Measurements from ENCODE around the gene DENND1A. TPM values are rescaled to one million over a fixed set of nuclear protein-coding genes. Genes with fewer than 3 reads are reported as not detected.

DENND1A gene
- total RNA-seq, 1 donor from 2014 or later: 37.3 TPM

- Histone ChIP-seq H3K9me3 (peaks cover 0 to under 1% of the 10 kb centered on the region in 2 donors), H3K36me3 (peaks cover 0 to 5% of the 10 kb centered on the region in 2 donors), H3K4me1 (peaks cover 0 to 3% of the 10 kb centered on the region in 2 donors), H3K27me3 (no peaks in the 10 kb centered on the region), H3K27ac (no peak overlapping the region), H3K4me3 (no peak overlapping the region)
- no peak for TF ChIP-seq CTCF (IDR thresholded peaks at IDR 0.05)
- no peak for DNase-seq (ENCODE audit: low spot score in 2 of 2)
- intact Hi-C loops (cut with DNase I): no loop called here
These were observed 251.0 kb downstream of the DENND1A start for GRCh38 chr9:123678878-123679329.

GRCh38 chr9:123678038-123678877 lies 251.7 kb downstream of the DENND1A start:
- DNase-seq (ENCODE audit: low spot score in 2 of 2): no peak

DNA sequence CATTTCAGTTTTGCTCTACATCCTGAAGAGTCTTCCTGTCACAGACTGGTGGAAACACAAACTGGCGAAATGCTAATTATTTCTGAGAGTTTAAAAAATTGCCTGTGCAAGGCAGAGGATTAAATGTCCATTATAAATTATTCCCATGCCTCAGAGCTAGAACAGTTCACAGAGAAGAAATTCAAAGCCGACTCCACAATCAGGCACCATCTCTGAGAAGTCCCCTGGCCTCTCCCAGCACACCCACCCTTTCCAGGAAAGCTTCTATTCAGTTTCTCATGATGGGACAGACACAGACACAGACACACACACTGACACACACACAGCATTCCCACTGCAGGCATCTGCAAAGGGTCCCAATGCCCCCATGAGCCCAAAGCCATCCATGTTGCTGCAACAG lies 253.1 kb downstream of the DENND1A start:
- Histone ChIP-seq H3K4me3 (no peak overlapping the region), H3K36me3 (peaks cover 0 to 5% of the 10 kb centered on the region in 2 donors), H3K27me3 (no peaks in the 10 kb centered on the region), H3K9me3 (peaks cover 0 to 3% of the 10 kb centered on the region in 2 donors), H3K4me1 (peaks cover 0 to 3% of the 10 kb centered on the region in 2 donors), H3K27ac (no peak overlapping the region)
- DNase-seq (ENCODE audit: low spot score in 2 of 2): no peak
- intact Hi-C loops (cut with DNase I): no loop called here
- TF ChIP-seq CTCF (IDR thresholded peaks at IDR 0.05): no peak

More at GRCh38 chr9:123678038-123678877, 251.7 kb downstream of the DENND1A start:
- H3K27ac ChIP-seq: no peak overlapping the region
- peaks cover 0 to 3% of the 10 kb centered on the region in 2 donors for H3K4me1 ChIP-seq
- no peak overlapping the region for H3K4me3 ChIP-seq
- H3K36me3 ChIP-seq: peaks cover 0 to 5% of the 10 kb centered on the region in 2 donors
- H3K9me3 ChIP-seq: peaks cover 0 to 3% of the 10 kb centered on the region in 2 donors
- intact Hi-C loops (cut with DNase I): no loop called here
- no peaks in the 10 kb centered on the region for H3K27me3 ChIP-seq
- no peak for TF ChIP-seq CTCF (IDR thresholded peaks at IDR 0.05)

- DNase-seq (ENCODE audit: low spot score in 2 of 2): no peak
- H3K27ac ChIP-seq: no peak overlapping the region
- H3K4me3 ChIP-seq: no peak overlapping the region
- H3K9me3 ChIP-seq: peaks cover 3 to 16% of the 10 kb centered on the region in 2 donors
- peaks cover 2 to 24% of the 10 kb centered on the region in 2 donors for H3K36me3 ChIP-seq
- intact Hi-C loops (cut with DNase I): no loop called here
- no peak for TF ChIP-seq CTCF (IDR thresholded peaks at IDR 0.05)
- no peaks in the 10 kb centered on the region for H3K27me3 ChIP-seq
- H3K4me1 ChIP-seq: no peaks in the 10 kb centered on the region
These were observed 260.6 kb downstream of the DENND1A start for GRCh38 chr9:123669346-123669745.

DNA sequence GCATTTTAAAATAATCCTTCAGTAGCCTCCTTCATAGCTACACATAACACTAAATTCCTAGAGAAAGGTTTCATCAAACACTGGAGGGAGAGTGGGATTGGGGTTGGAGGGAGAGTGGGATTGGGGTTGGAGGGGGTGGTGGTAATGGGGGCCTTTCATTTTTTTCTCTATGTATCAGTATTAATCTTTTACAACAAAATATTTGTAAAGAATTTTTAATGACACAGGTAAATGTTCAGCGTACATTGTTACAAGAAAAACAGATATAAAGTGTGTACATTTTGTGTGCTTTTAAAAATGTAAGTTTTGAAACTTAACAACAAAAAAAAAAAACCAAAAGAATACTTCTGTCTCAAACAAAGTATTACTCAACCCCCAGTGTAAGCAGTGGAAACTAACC lies 266.4 kb downstream of the DENND1A start:
- peaks cover 2 to 34% of the 10 kb centered on the region in 2 donors for H3K36me3 ChIP-seq
- H3K9me3 ChIP-seq: peaks cover 0 to 25% of the 10 kb centered on the region in 2 donors
- no peak overlapping the region for H3K4me3 ChIP-seq
- TF ChIP-seq CTCF (IDR thresholded peaks at IDR 0.05): no peak
- H3K27ac ChIP-seq: no peak overlapping the region
- no peak for DNase-seq (ENCODE audit: low spot score in 2 of 2)
- H3K27me3 ChIP-seq: no peaks in the 10 kb centered on the region
- H3K4me1 ChIP-seq: no peaks in the 10 kb centered on the region
- intact Hi-C loops (cut with DNase I): no loop called here

Measured in ascending aorta (tissue), 2 donors.